ENCODE measurements around the gene GNAT1.

DNA sequence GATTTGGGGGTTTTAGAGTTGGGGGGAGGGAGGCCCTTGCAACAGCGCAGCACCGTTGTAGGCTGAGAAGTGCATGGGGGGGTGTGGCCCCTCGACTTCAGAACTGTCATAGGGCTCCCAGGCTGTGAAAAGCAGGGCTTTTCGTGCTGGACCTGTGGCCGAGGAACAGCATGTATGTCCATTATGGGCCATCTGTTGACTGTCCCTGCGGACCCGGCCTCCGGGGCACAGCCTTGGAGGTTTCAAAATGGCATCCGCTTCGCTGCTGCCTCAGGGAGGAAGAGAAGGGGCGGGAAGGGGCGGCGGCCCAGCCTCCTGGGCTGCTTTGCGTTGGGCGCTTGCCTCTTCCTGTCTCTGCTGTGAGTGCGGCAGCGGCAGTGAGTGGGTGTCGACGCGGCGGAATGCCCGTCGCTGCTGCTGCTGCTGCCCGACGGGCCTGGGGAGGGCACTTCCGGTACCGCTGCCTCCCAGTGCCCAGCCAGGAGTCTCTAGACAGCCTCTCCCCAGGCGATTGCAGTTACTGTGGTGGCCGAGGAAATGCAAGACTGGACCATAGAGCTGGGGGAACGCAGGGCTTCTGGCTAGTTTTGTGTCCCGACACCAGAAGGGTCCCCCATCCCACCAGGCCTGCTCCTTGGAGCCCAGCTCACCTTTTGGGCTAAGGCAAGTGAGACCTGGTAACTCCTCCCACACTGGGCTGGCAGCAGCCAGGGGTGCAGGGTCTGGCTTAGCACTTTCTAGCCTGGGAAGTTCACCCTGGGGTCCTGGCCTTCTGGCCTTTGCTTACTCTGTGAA is 46.5 kb downstream of the GNAT1 start:
- no peak for TF ChIP-seq MAFK (IDR thresholded peaks at IDR 0.05; ENCODE audit: partially characterized antibody)
- TF ChIP-seq CTCF (IDR thresholded peaks at IDR 0.05), result no peak
- TF ChIP-seq CEBPB (IDR thresholded peaks at IDR 0.05), result no peak
- no peak for TF ChIP-seq ZFP36 (IDR thresholded peaks at IDR 0.05; ENCODE audit: borderline replicate concordance, partially characterized antibody)
- no peak for TF ChIP-seq CHD2 (IDR thresholded peaks at IDR 0.05; ENCODE audit: low read length, partially characterized antibody)
- TF ChIP-seq ESRRA (IDR thresholded peaks at IDR 0.05; ENCODE audit: borderline replicate concordance, low read length), result no peak
- no peak for TF ChIP-seq RCOR1 (IDR thresholded peaks at IDR 0.05; ENCODE audit: low read depth, low read length)
- no peak for TF ChIP-seq JUN (IDR thresholded peaks at IDR 0.05)
- TF ChIP-seq, protein P1, sequence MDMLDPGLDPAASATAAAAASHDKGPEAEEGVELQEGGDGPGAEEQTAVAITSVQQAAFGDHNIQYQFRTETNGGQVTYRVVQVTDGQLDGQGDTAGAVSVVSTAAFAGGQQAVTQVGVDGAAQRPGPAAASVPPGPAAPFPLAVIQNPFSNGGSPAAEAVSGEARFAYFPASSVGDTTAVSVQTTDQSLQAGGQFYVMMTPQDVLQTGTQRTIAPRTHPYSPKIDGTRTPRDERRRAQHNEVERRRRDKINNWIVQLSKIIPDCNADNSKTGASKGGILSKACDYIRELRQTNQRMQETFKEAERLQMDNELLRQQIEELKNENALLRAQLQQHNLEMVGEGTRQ (IDR thresholded peaks at IDR 0.05), result no peak
- TF ChIP-seq GATA3 (IDR thresholded peaks at IDR 0.05; ENCODE audit: borderline replicate concordance), result no peak
